Measurements from ENCODE around the gene MICU1. TPM values are rescaled to one million over a fixed set of nuclear protein-coding genes. Genes with fewer than 3 reads are reported as not detected.
A peak's percentile ranks its signal among the peaks of the same experiment; 100 is the strongest.
"Not testable (repeated sequence)": the region's sequence is repeated elsewhere in the genome, so short reads cannot be mapped to it uniquely, and the experiment has no call there.

MICU1 gene
- total RNA-seq, 1 donor from 2014 or later = 37.4 TPM

- Histone ChIP-seq H3K36me3 (no peaks in the 10 kb centered on the region), H3K27ac (replicated peaks) (peak overlapping the region; percentile 91), H3K9me3 (replicated peaks) (no peaks in the 10 kb centered on the region), H3K4me1 (peaks cover 82% of the 10 kb centered on the region), H3K4me3 (no peak overlapping the region), H3K27me3 (ENCODE audit: low read depth) (no peaks in the 10 kb centered on the region)
- TF ChIP-seq CTCF (IDR thresholded peaks at IDR 0.05; ENCODE audit: borderline replicate concordance) = peak; percentile 79
- intact Hi-C loops (cut with micrococcal nuclease) = loop anchor here (10.0 kb wide), 1 partner anchor 53 kb away; the partner anchor contains the start of gene DDIT4
- peak; percentile 76 for DNase-seq
These were observed 297.6 kb downstream of the MICU1 start for GRCh38 chr10:72328045-72328828.

GRCh38 chr10:72326665-72327603 is 298.9 kb downstream of the MICU1 start:
- not testable (repeated sequence) for H3K9me3 ChIP-seq (replicated peaks); H3K36me3 ChIP-seq; H3K4me3 ChIP-seq; DNase-seq; H3K27me3 ChIP-seq (ENCODE audit: low read depth)
- intact Hi-C loops (cut with micrococcal nuclease) = loop anchor here (10.0 kb wide), 1 partner anchor 52 kb away; the partner anchor contains the start of gene DDIT4
- Histone ChIP-seq H3K27ac (replicated peaks) (peak overlapping the region; percentile 91), H3K4me1 (peaks cover 69% of the 10 kb centered on the region)

GRCh38 chr10:72325243-72326175 is 300.4 kb downstream of the MICU1 start:
- Histone ChIP-seq H3K4me1 (peaks cover 67% of the 10 kb centered on the region), H3K4me3 (peak overlapping the region; percentile 49), H3K27ac (replicated peaks) (peak overlapping the region; percentile 91)
- H3K27me3 ChIP-seq (ENCODE audit: low read depth); H3K9me3 ChIP-seq (replicated peaks); H3K36me3 ChIP-seq: not testable (repeated sequence)
- DNase-seq = peak; percentile 74
- intact Hi-C loops (cut with micrococcal nuclease) = loop anchor here (10.0 kb wide), 1 partner anchor 51 kb away; the partner anchor contains the start of gene DDIT4

- intact Hi-C loops (cut with micrococcal nuclease) = loop anchor here (10.0 kb wide), 1 partner anchor 49 kb away; the partner anchor contains the start of gene DDIT4
- Histone ChIP-seq H3K27me3 (ENCODE audit: low read depth) (no peaks in the 10 kb centered on the region), H3K9me3 (replicated peaks) (no peaks in the 10 kb centered on the region), H3K4me1 (peaks cover 68% of the 10 kb centered on the region), H3K36me3 (no peaks in the 10 kb centered on the region), H3K27ac (replicated peaks) (no peak overlapping the region), H3K4me3 (no peak overlapping the region)
- no peak for TF ChIP-seq CTCF (IDR thresholded peaks at IDR 0.05; ENCODE audit: borderline replicate concordance)
- no peak for DNase-seq
These were observed 302.1 kb downstream of the MICU1 start for GRCh38 chr10:72323771-72324191.

- Histone ChIP-seq H3K4me1 (peaks cover 68% of the 10 kb centered on the region), H3K4me3 (no peak overlapping the region), H3K27me3 (ENCODE audit: low read depth) (no peaks in the 10 kb centered on the region), H3K9me3 (replicated peaks) (no peaks in the 10 kb centered on the region), H3K36me3 (no peaks in the 10 kb centered on the region), H3K27ac (replicated peaks) (no peak overlapping the region)
- no peak for DNase-seq
- intact Hi-C loops (cut with micrococcal nuclease) = loop anchor here (10.0 kb wide), 1 partner anchor 48 kb away; the partner anchor contains the start of gene DDIT4
- no peak for TF ChIP-seq CTCF (IDR thresholded peaks at IDR 0.05; ENCODE audit: borderline replicate concordance)
These were observed 302.6 kb downstream of the MICU1 start for GRCh38 chr10:72323108-72323749.
